Stimulated activated CD8-positive, alpha-beta memory T cell treated with anti-CD3 and anti-CD28 coated beads, Interleukin-7, amount 100 ng/mL, for 1 hour (primary cell): ENCODE data around the gene MCC.

ENCODE experiments used
- DNase-seq, 2 donors: peaks; one replicate each; pipeline ENCODE4 v3.0.0-alpha.2; 2020; ENCODE audit warnings: low read depth in 2 of 2

Gene MCC

GRCh38 chr5:113319256-113320053, 168.8 kb downstream of the MCC start:
- DNase-seq = no peak

GRCh38 chr5:113317636-113318035, 170.6 kb downstream of the MCC start:
- DNase-seq = no peak

- no peak for DNase-seq
Measured at GRCh38 chr5:113311301-113311700, 177.0 kb downstream of the MCC start.

DNA sequence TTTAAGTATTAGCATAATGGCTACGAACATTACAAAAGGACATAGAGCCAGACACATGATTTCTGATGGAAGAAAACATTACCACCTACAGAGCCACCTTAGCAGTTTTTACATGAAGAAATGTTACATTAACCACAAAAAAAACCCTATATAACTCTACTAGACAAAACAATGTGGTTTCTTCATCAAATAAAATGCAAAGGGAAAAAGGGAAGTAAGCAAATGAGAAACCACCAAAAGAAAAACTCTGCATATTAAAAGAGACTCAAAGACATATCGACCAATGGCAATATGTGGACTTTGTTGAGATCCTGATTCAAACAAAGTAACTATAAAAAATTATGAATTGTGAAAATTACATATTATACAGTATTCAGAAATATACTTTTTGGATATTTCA, 186.1 kb downstream of the MCC start:
- no peak for DNase-seq

GRCh38 chr5:113299591-113299990, 188.7 kb downstream of the MCC start:
- no peak for DNase-seq

- DNase-seq = no peak
Measured at GRCh38 chr5:113296676-113297075, 191.6 kb downstream of the MCC start.

DNA sequence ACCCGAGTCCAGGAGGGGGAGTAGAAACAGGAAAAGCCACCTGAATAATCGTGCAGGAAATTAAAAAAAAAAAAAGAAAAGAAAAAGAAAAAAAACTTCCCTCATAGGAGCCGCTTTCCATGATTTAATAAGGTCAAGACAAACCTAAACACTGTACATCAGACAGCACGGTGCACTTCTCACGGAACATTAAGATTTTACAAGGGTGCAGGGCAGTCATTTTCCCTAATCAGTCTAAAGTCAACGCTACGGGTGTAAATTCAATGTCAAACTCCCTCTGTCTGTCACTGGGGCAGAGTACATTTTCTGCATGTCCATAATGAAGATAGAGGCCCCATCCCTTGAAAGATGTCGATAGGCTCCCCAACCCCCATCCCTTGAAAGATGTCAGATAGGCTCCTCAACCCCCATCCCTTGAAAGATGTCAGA, 193.1 kb downstream of the MCC start:
- no peak for DNase-seq

- peak; percentile 31 to 53 for DNase-seq
Measured at GRCh38 chr5:113294311-113295110, 193.7 kb downstream of the MCC start.

DNA sequence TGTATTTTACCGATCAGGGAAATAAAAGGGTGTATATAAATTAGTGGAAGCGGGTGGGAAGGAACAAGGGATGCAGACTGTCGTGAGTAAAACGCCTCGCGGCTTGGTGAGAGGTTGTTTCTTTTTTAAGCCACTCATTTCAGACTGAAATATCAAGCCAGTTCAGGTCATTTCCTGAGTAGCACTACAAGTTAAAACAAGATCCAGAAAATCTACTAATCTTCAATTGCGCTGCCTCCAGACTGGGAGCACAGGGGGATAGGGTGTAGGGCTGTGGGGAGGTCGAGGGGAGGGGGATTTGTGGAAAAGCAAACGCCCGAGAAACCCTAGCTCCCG, 194.3 kb downstream of the MCC start:
- DNase-seq = no peak

DNA sequence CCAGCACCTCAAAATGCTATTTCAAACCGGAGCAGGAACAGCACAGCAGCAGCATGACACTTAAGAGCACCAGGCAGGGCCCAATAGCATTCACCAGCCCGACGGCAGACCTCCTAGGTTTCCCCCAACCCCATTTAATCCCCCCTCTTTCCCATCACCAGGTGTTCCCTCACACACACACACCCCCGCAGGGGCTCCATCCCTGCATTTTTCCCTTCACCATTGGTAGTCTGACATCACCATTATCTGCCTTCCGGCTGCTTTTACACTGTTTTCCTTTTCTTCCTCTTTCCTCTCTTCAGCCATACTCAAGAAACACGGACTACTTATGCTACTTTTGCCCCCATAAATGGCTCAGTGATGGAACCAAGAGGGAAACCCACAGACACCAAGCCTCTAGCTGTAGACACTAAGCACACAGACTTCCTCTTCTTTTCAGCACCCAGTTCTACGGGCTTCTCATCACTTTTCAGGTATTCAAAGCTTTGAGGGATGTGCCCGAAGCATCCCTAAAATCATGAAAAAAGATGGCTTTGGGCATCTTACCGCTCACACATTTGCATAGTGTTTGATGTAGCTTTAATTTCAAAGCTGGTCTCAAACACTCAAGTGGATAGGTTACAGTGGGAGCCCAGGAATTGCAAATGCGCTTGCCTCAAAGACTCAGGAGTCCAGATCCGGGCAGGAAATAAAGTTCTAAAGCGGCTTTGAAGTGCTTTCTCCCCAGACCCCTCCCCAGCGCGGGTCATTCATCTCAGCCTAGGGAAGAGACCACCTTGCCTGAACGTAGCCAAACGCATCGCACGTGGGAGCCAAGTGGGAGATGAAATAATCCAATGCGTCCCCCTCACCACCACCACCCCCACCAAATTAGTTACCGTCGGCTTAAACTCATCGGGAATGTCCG, 194.9 kb downstream of the MCC start:
- DNase-seq = no peak

GRCh38 chr5:113292462-113292861, 195.8 kb downstream of the MCC start:
- DNase-seq = no peak

GRCh38 chr5:113283558-113283957, 204.7 kb downstream of the MCC start:
- DNase-seq = no peak

- DNase-seq = no peak
Measured at GRCh38 chr5:113282472-113282871, 205.8 kb downstream of the MCC start.

GRCh38 chr5:113281194-113281593, 207.1 kb downstream of the MCC start:
- no peak for DNase-seq

- no peak for DNase-seq
Measured at GRCh38 chr5:113280541-113280940, 207.7 kb downstream of the MCC start.

- no peak for DNase-seq
Measured at GRCh38 chr5:113278976-113279375, 209.3 kb downstream of the MCC start.

GRCh38 chr5:113276493-113276892, 211.8 kb downstream of the MCC start:
- DNase-seq = no peak

DNA sequence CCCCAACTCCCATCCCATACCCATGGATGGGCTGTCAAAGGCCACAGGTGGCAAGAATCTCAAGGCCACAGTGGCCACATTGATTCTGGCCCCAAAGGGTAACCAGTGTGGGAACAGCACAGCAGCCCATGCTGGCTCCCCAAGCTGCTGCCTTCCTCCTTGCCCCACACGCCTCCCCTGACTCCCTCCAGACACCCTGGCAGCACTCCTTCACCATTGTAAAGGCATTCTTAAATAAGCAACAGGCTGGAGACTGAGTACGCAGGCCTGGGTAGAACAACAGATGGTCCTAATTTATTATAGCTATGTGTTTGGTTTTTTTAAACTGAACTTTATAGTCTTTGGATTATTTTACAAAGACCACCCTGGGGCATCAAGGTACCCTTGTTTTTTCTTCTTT, 212.3 kb downstream of the MCC start:
- DNase-seq = no peak

DNA sequence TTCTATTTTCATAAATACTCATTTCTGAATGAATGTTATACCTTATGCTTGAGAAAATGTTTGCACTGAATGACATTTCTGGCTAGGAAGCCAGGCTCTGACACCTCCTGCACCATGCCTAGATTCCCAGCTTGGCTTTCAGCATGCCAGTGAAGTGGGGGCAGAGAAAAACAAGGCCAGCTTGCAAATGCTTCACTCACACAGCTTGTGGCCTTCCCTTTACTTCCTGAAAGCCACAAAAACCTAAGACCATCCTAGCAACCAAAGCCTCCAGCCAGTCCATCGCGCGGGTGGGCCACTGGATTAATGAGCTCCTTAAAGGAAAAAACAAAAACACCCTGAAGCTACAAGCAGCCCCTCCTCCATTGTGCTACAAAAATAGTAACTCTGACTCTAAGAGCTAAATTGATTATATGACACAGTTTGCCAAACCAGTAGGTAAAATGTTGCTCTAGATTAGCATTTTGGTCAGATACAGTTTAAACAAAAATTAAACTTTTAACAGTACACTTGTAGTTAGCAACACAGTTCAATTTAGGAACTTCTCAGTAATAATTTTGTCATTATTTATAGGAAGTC, 213.3 kb downstream of the MCC start:
- DNase-seq = no peak

DNA sequence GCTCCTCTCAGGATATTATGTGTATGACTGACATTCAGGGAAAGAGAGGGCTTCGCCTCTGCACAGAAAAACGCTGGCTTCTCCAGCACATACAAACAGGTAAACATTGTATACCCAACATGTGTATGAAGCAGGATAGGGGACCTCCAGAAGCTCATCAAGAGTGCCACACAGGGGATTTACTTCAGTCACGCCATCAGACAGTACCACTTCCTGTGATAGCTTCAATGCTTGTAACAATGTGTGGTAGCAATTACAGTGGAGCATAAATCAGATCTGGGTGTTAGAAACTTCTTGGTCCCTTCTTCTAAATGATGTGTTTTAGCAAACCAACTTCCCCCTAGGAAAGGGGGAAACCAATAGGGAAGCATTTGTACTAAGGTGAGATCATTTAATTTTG, 214.3 kb downstream of the MCC start:
- DNase-seq = no peak

DNA sequence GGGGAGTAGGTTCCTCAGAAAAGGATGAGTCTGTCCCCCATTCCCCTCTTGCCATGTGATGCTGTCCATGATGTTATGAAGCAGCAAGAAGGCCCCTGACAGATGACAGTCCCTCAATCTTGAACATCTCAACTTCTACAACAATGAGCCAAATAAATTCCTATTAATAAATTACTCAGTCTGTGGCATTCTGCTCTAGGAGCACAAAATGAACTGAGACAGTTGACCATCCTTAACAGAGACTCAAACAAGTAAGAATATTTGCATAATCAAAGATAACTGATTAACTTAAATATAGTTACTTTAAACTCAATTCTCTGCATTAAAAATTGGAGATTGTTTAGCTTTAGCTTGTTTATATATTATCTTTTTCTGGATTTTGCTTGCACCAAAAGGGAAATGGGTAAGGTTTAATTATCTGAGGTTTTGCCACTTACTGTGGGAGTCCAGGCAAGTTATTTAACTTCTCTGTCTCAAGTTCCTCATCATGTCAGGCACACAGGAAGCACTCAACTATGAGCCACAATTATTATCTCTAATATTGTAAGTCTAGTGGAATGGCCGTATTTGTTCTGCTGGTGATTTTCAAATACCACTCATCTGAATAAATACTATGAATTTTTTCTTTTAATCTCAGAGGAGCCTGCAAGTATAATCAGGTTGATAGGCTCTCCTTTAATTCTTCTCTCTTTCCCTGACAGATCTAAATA, 216.4 kb downstream of the MCC start:
- no peak for DNase-seq
